Neural crest cell (in vitro differentiated cells): ENCODE measurements around the gene SLC6A20. TPM values are rescaled to one million over a fixed set of nuclear protein-coding genes. Genes with fewer than 3 reads are reported as not detected.

ENCODE experiments used
- DNase-seq: peaks from one replicate; pipeline ENCODE4 v3.0.0; 2021; ENCODE audit warnings: low read depth, mixed read lengths, low spot score
- H3K27ac Mint-ChIP-seq: one replicate; pipeline ENCODE4 v1.8.0; 2021; ENCODE audit warnings: mild to moderate bottlenecking, mixed read lengths; ENCODE audit not compliant: unreplicated experiment
- H3K27me3 Mint-ChIP-seq: 2 replicates; pipeline ENCODE4 v1.8.0; 2021; ENCODE audit warnings: low read depth, mild to moderate bottlenecking, mixed read lengths
- H3K36me3 Mint-ChIP-seq: 2 replicates; pipeline ENCODE4 v1.8.0; 2021; ENCODE audit warnings: low read depth, mild to moderate bottlenecking, mixed read lengths
- H3K4me1 Mint-ChIP-seq: 2 replicates; pipeline ENCODE4 v1.8.0; 2021; ENCODE audit warnings: mixed read lengths
- H3K4me3 Mint-ChIP-seq: one replicate; pipeline ENCODE4 v1.8.0; 2021; ENCODE audit warnings: mild to moderate bottlenecking, mixed read lengths
- H3K9me3 Mint-ChIP-seq: 2 replicates; pipeline ENCODE4 v1.8.0; 2021; ENCODE audit warnings: mixed read lengths
- CTCF ChIP-seq: fragments of 200-600 bp; sonication (generic); conservative IDR thresholded peaks from 2 replicates; pipeline ENCODE4 v1.5.0; 2021; ENCODE audit warnings: antibody characterized with exemption, mild to moderate bottlenecking
- total RNA-seq: library from RNA; stranded (reverse); gene quantifications from 2 replicates; pipeline ENCODE4 v1.2.1, GENCODE V29; 2021

The SLC6A20 gene
- total RNA-seq, 1 donor from 2014 or later: not detected

GRCh38 chr3:45790596-45790995 lies 5.7 kb downstream of the SLC6A20 start:
- Mint-ChIP-seq H3K27me3 (peaks cover 75% of the 10 kb centered on the region), H3K27ac (no peak overlapping the region), H3K36me3 (peaks cover 7% of the 10 kb centered on the region), H3K4me3 (no peak overlapping the region), H3K4me1 (peaks cover 4% of the 10 kb centered on the region), H3K9me3 (peaks cover 8% of the 10 kb centered on the region)
- DNase-seq: no peak
- TF ChIP-seq CTCF: no peak

GRCh38 chr3:45789235-45789812 lies 7.0 kb downstream of the SLC6A20 start:
- DNase-seq: no peak
- H3K27ac Mint-ChIP-seq: no peak overlapping the region
- peaks cover 8% of the 10 kb centered on the region for H3K9me3 Mint-ChIP-seq
- peaks cover 7% of the 10 kb centered on the region for H3K36me3 Mint-ChIP-seq
- TF ChIP-seq CTCF: no peak
- no peaks in the 10 kb centered on the region for H3K4me1 Mint-ChIP-seq
- H3K27me3 Mint-ChIP-seq: peaks cover 67% of the 10 kb centered on the region
- no peak overlapping the region for H3K4me3 Mint-ChIP-seq

GRCh38 chr3:45787551-45787950 lies 8.8 kb downstream of the SLC6A20 start:
- Mint-ChIP-seq H3K27ac (no peak overlapping the region), H3K4me3 (no peak overlapping the region), H3K36me3 (peaks cover 7% of the 10 kb centered on the region), H3K27me3 (peaks cover 50% of the 10 kb centered on the region), H3K9me3 (peaks cover 8% of the 10 kb centered on the region), H3K4me1 (no peaks in the 10 kb centered on the region)
- no peak for DNase-seq
- no peak for TF ChIP-seq CTCF

GRCh38 chr3:45786801-45787495 lies 9.4 kb downstream of the SLC6A20 start:
- TF ChIP-seq CTCF: no peak

GRCh38 chr3:45785605-45786150 lies 10.7 kb downstream of the SLC6A20 start:
- no peak overlapping the region for H3K27ac Mint-ChIP-seq
- no peaks in the 10 kb centered on the region for H3K4me1 Mint-ChIP-seq
- peaks cover 5% of the 10 kb centered on the region for H3K36me3 Mint-ChIP-seq
- no peak for DNase-seq
- peaks cover 35% of the 10 kb centered on the region for H3K27me3 Mint-ChIP-seq
- no peak for TF ChIP-seq CTCF
- peaks cover 8% of the 10 kb centered on the region for H3K9me3 Mint-ChIP-seq
- H3K4me3 Mint-ChIP-seq: no peak overlapping the region

More at GRCh38 chr3:45786801-45787495, 9.4 kb downstream of the SLC6A20 start:
- no peak for DNase-seq
- H3K4me3 Mint-ChIP-seq: no peak overlapping the region
- H3K9me3 Mint-ChIP-seq: peaks cover 8% of the 10 kb centered on the region
- H3K36me3 Mint-ChIP-seq: peaks cover 7% of the 10 kb centered on the region
- H3K4me1 Mint-ChIP-seq: no peaks in the 10 kb centered on the region
- no peak overlapping the region for H3K27ac Mint-ChIP-seq
- peaks cover 47% of the 10 kb centered on the region for H3K27me3 Mint-ChIP-seq
